Neural cell (in vitro differentiated cells): ENCODE results near the gene NTHL1.

ENCODE experiments used
- EP300 ChIP-seq: fragments of 450-650 bp; conservative IDR thresholded peaks from 2 replicates; pipeline ENCODE4 v1.6.1; 2014; ENCODE audit warnings: antibody characterized with exemption, mild to moderate bottlenecking, moderate library complexity; ENCODE audit not compliant: poor library complexity, severe bottlenecking
- EZH2 ChIP-seq: fragments of 200-600, 300-800 bp; shearing (Covaris generic), sonication (generic); IDR thresholded peaks from 2 replicates; pipeline ENCODE4 v1.6.1; 2014; ENCODE audit warnings: antibody characterized with exemption, low read length, borderline replicate concordance, mild to moderate bottlenecking; ENCODE audit not compliant: insufficient read depth, poor library complexity, severe bottlenecking
- RAD21 ChIP-seq: fragments of 450-650 bp; conservative IDR thresholded peaks from 2 replicates; pipeline ENCODE4 v1.6.1; 2014; ENCODE audit warnings: antibody characterized with exemption, mild to moderate bottlenecking, moderate library complexity
- SMC3 ChIP-seq: fragments of 450-650 bp; conservative IDR thresholded peaks from 2 replicates; pipeline ENCODE4 v1.6.1; 2014; ENCODE audit warnings: antibody characterized with exemption, mild to moderate bottlenecking, moderate library complexity; ENCODE audit not compliant: poor library complexity
- TAF1 ChIP-seq: IDR thresholded peaks from 2 replicates; pipeline ENCODE4 v1.6.1; 2012; ENCODE audit warnings: low read depth
- TF ChIP-seq, protein P1 (sequence below): fragments of 450-650 bp; IDR thresholded peaks from 2 replicates; pipeline ENCODE4 v1.5.1; 2014; ENCODE audit warnings: antibody characterized with exemption, mild to moderate bottlenecking, moderate library complexity; ENCODE audit not compliant: poor library complexity, severe bottlenecking

DNA sequence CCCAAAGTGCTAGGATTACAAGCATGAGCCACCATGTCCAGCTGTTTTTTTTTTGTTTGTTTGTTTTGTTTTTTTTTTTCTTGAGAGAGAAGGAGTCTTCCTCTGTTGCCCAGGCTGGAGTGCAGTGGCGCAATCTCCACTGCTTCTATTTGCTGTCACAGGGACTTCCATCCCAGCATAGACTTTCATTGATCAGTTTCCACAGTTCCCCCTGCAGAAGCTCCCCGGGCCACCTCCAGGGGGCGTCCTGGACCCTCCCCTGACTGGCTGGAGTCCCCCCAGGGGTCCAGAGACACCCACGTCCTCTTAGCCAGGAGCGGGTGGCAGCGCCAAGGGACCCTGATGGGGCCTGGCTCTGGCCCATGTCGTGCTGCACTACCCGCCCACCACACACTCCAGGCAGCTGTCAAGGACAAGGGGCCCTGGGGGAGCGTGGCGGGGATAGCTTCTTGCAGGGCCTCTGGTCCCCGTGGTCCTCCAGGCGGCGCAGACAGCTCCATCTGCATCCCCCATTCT lies 31.2 kb downstream of the NTHL1 start:
- TF ChIP-seq, protein P1, sequence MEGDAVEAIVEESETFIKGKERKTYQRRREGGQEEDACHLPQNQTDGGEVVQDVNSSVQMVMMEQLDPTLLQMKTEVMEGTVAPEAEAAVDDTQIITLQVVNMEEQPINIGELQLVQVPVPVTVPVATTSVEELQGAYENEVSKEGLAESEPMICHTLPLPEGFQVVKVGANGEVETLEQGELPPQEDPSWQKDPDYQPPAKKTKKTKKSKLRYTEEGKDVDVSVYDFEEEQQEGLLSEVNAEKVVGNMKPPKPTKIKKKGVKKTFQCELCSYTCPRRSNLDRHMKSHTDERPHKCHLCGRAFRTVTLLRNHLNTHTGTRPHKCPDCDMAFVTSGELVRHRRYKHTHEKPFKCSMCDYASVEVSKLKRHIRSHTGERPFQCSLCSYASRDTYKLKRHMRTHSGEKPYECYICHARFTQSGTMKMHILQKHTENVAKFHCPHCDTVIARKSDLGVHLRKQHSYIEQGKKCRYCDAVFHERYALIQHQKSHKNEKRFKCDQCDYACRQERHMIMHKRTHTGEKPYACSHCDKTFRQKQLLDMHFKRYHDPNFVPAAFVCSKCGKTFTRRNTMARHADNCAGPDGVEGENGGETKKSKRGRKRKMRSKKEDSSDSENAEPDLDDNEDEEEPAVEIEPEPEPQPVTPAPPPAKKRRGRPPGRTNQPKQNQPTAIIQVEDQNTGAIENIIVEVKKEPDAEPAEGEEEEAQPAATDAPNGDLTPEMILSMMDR, result no peak
- TF ChIP-seq EZH2 (no peak), EP300 (no peak), TAF1 (no peak), SMC3 (no peak), RAD21 (no peak)
